Measurements from ENCODE around the gene MED27.
"Not testable (repeated sequence)": the region's sequence is repeated elsewhere in the genome, so short reads cannot be mapped to it uniquely, and the experiment has no call there.

MED27 gene

DNA sequence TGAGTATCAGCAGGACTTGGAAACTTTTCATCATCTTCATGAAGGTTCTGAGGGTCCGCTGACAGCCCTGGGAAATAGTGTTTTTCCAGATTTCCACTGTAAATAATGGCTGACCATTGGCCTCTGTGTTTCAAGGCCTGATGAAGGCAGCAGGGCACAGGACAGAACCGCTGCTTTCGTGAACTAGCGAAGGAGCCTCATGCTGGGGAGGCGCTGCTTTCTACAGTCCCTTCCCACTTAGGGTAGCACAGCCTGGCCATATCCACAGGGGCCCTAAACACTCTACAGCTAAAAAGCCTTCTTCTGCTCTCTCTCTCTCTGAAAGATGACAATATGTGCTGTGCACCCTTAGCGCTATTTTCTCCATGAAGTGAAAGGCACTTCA, 118.2 kb downstream of the MED27 start:
- no peak for DNase-seq

DNA sequence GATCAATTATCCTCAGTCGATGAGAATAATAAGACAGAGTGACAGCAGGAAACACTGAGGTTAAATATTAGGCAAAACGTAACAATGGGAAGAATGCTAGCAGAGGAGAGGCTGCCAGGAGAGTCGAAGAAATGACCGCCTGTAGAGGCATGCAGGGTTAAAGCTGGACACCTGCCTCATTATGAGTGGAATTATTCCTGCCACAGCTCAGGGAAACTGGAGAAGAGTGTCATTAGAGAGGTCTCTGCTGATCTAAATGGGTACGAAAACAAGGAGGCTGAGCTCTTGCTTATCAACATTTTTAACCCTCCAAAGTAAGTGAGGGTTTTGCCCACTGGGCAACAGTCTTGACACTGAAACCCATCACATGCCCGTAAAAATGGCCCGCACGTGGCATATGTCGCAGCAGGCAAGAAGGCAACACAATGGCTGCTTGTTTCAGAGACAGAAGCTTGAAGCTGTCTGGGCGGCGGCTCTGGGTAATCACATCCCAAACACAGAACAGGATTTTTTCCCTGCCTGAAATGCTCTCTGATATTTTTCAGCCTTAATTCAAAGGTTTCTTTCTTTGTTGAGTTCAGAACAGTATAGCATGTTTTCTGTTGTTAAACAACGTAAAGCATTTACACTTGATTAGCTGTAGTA, 118.7 kb downstream of the MED27 start:
- DNase-seq: peak; percentile 64

DNA sequence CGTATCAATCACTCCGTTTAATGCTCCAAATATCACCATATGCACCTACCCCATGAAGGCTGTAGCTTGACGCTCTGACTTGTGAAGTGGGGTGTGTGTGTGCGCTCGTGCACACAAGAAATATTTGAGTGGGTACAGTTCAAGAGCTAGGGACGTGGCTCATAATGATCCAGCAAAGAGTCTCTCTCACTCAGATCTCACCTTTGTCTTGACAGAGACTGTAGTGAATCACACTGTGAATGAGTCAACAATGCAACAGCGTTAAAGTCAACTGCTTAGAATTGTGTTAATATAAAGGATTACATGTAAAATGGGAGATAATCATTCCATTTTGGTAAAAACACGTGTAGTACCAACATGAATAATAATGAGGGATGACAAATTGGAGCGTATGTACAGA, 119.4 kb downstream of the MED27 start:
- no peak for DNase-seq

DNA sequence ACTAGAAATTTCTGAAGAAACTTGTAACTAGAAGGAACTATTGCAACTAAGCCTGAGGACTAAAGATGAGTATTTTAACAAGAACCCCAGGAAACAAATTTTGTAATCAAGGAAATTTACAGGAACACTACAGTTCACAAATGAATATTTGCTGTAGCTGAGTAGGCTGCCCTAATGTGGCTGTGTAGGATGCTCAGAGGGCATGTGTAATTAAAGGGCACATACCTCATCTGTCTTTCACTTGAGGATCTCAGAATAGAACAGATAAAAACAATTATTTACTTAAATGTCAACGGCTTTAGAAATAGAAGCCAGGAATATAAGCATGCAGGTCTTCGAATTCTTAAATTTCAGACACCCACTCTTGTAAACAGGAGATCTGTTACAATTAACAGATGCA, 119.8 kb downstream of the MED27 start:
- DNase-seq: no peak

DNA sequence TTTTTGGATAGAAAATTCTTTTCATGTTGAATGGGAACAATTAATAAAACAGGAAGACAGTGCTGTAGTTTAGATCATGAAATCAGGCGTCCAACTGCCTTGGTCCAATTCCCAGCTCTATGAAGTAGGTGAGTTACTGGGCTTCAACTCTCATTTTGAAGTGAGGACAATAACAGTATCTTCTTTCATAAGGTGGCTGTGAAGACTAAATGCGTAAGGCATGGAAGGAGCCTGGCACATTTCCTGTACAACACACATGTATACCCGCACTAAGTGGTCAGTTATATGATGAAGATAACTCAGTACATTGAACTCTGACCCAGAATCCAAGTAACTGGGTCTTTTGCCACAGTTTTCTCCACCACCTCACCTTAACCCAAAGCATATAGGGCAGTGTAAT, 120.6 kb downstream of the MED27 start:
- DNase-seq: no peak

GRCh38 chr9:131954299-131954698, 125.4 kb downstream of the MED27 start:
- peak; percentile 7 for DNase-seq

GRCh38 chr9:131951905-131952304, 127.8 kb downstream of the MED27 start:
- no peak for DNase-seq

DNA sequence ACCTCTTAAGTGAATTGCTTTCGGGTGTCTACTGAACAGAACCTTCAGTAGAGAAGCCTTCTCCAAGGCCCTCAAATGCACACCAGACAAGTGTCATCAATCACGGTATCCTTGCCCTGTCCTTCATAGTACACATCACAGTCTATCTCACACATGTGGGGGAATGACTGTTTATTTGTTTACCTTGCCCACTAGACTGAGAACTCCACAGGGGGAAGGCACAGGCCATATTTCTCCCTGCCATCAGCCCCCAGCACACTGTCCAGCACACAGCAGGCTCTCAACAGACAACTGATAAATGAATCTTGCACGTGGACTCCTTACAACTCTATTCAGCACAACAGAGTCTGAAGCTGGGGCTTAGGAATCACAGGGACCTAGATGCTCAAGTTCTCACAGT, 128.5 kb downstream of the MED27 start:
- DNase-seq: no peak

- no peak for DNase-seq
Measured at GRCh38 chr9:131950487-131950886, 129.2 kb downstream of the MED27 start.

DNA sequence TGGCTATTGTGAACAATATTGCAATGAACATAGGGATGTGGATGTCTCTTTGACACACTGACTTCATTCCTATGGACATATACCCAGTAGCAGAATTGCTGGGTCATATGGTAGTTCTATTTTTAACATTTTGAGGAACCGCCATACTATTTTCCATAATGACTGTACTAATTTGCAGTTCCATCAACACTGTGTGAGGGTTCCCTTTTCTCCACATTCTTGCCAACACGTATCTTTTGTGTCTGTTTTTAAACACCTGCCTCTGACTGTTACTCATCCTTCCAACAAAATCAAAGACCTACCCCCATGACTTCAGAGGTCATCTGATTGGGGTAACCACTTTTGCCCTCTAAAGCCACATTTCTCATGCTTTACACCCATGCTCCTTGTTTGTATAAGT, 133.5 kb downstream of the MED27 start:
- DNase-seq: no peak

DNA sequence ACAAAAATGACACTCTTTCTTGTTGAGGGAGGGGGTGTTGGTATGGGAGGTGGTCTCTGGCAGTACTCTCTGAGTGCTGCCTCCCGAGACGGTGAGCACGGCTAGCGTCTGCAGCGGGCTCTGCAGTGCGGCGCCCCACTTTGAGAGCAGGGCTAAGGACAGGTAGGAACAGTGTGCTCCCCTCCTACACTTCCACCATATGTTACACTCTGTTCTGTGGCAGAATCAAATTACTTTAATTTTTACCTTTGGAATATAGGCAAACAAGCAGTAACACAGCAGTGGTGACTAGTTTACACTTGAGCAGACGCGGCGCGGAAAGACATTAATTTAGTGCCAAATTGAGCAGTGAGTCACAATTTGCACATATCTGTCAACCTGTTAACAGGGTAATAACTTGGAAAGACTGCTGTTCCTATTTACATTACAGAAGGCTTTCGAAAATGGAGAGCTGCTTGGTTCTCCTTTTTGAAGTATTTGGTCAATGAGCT, 136.3 kb downstream of the MED27 start:
- no peak for DNase-seq

DNA sequence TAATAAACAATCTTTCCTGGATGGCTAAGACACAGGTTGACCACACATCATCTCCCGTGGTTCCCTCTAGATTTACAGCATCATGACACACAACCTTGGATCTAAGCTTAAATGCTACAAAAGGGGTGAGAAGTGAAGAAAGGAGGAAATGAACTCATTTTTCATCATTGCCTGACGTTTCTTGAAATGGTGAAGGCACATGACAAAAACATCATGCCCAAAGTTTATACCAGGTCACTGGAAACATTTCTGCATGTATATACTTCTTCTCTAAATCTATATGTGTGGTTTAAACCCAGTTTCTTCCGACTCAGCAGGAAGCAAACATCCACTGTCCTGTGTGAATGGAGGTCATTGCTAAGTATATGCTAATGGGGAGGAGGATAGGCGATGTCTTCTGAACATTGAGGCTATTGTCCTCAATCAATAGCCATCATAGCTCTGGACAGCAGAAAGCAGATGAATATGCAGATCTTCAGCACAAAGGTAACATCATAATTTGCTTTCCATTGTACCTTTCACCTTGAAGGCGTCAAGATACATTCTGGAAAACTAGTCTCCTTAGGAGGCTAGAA, 137.4 kb downstream of the MED27 start:
- DNase-seq: no peak

DNA sequence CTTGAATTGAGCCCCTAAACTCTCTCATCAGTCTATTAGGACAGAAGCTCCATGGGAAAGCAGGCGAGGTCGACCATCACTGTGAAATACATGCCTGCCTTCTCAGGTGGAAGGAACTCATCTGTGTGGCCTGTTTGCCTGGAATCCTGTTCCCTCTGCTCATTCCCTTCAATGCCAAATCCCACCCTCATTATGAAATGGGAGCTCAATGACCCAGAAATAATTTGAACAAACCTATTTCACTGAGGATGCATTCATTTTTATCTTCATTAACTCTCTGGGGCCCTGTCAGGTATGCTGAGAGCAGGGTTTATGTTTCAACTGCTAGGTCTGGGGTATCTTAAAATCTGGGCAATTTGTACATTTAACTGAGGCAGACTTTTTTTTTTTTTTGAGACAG, 142.2 kb downstream of the MED27 start:
- DNase-seq: no peak

DNA sequence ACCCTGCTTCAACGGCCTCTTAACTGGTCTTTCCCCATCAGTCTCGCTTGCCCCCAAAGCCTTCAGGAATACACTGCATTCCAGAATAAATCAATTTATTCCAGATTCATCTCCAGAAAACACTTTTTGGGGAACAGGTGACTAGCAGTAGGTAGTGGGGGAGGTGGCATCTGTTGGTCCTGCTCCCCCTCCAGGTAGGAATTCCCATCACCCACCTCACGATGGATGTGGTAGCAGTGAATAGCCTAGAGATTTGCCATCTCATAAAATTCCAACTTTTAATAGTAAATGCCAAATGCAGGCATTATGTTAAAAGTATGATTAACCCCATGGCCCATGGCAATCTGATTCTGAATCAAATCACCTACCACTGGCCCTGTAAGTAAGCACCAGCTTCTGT, 142.7 kb downstream of the MED27 start:
- DNase-seq: no peak

GRCh38 chr9:131934673-131935072, 145.0 kb downstream of the MED27 start:
- no peak for DNase-seq

DNA sequence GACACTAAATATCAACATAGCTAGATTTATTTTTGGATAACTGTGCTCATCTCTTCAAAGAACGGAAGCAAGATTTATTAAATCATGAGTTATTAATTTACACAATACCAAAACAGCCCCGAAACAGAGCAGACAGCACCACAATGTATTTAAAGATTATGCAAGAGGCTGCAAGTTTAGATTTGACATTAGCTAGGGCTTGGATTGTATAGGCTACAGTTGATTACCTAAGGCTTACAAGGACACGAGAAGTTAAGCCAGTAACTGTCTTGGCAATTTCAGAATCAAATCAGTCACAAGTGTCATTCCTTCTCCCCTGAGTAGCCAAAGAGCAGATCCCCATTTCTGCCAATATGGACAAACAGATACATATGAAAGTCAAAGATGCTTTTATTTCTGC, 152.6 kb downstream of the MED27 start:
- no peak for DNase-seq

GRCh38 chr9:131926360-131926922, 153.2 kb downstream of the MED27 start:
- DNase-seq: no peak

GRCh38 chr9:131925677-131926177, 153.9 kb downstream of the MED27 start:
- DNase-seq: no peak

DNA sequence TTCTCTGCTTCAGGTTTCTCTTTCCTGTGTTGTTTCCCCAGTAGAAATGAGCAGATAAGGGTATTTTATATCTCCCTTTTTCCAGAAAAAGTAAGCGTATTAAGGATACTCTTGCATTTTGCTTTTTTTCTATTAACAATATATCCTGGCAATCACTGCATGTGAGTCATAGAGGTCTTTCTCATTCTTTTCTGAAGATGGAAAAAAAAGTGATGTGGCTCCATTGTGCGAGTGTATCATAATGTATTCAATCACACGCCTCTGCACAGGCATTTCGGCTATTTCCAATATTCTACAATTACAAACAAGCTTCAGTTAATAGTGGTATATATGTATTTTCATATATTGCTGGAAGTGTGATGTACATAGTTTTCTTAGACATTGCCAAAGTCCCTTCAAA, 155.9 kb downstream of the MED27 start:
- no peak for DNase-seq

GRCh38 chr9:131923132-131923671, 156.5 kb downstream of the MED27 start:
- DNase-seq: no peak

DNA sequence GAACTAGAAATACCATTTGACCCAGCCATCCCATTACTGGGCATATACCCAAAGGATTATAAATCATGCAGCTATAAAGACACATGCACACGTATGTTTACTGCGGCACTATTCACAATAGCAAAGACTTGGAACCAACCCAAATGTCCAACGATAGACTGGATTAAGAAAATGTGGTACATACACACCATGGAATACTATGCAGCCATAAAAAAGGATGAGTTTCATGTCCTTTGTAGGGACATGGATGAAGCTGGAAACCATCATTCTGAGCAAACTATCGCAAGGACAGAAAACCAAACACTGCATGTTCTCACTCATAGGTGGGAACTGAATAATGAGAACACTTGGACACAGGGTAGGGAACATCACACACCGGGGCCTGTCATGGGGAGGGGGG, 158.0 kb downstream of the MED27 start:
- not testable (repeated sequence) for DNase-seq

DNA sequence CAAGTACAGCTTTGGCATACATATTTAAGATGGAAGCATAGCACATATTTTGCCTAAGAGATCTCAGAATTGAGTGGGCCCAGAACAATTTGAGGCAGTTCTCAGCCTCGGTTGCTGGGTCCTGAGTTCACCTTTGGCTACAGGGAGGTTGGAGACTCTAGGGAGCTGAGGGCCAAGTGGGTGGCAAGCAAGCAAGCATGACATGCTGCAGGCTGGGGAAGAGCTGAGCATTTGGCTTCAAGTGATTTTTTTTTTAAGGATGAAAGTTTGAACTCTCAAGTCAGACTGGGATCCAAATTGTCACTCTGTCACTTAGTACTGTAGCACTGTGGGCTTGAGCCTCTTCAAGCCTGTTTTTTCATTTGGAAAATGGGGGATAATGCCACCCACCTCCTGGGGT, 160.5 kb downstream of the MED27 start:
- DNase-seq: no peak

- no peak for DNase-seq
Measured at GRCh38 chr9:131918481-131918880, 161.2 kb downstream of the MED27 start.

GRCh38 chr9:131917009-131917408, 162.7 kb downstream of the MED27 start:
- no peak for DNase-seq
